ENCODE measurements around the gene AKNA.

Gene AKNA

GRCh38 chr9:114339130-114339908, 48.5 kb downstream of the AKNA start:
- H3K4me3 ChIP-seq: no peak overlapping the region
- TF ChIP-seq CTCF (IDR thresholded peaks at IDR 0.05): peak; percentile 74 to 85
- H3K36me3 ChIP-seq: peaks cover 67 to 94% (median 86%) of the 10 kb centered on the region in 3 donors
- DNase-seq: no peak
- no peak overlapping the region for H3K27ac ChIP-seq
- H3K27me3 ChIP-seq: no peaks in the 10 kb centered on the region
- no peaks in the 10 kb centered on the region for H3K4me1 ChIP-seq
- H3K9me3 ChIP-seq: no peaks in the 10 kb centered on the region
- intact Hi-C loops (cut with DNase I; ENCODE audit: low total_unique reads): no loop called here

GRCh38 chr9:114338187-114338586, 49.6 kb downstream of the AKNA start:
- intact Hi-C loops (cut with DNase I; ENCODE audit: low total_unique reads): no loop called here
- H3K9me3 ChIP-seq: no peaks in the 10 kb centered on the region
- no peak overlapping the region for H3K4me3 ChIP-seq
- TF ChIP-seq CTCF (IDR thresholded peaks at IDR 0.05): no peak
- no peak overlapping the region for H3K27ac ChIP-seq
- H3K27me3 ChIP-seq: no peaks in the 10 kb centered on the region
- no peaks in the 10 kb centered on the region for H3K4me1 ChIP-seq
- peaks cover 56 to 83% (median 75%) of the 10 kb centered on the region in 3 donors for H3K36me3 ChIP-seq
- DNase-seq: no peak

- TF ChIP-seq CTCF (IDR thresholded peaks at IDR 0.05): no peak
- Histone ChIP-seq H3K27ac (no peak overlapping the region), H3K27me3 (no peaks in the 10 kb centered on the region), H3K36me3 (peaks cover 42 to 69% (median 62%) of the 10 kb centered on the region in 3 donors), H3K4me1 (no peaks in the 10 kb centered on the region), H3K4me3 (no peak overlapping the region), H3K9me3 (no peaks in the 10 kb centered on the region)
- DNase-seq: no peak
- intact Hi-C loops (cut with DNase I; ENCODE audit: low total_unique reads): no loop called here
Observed at GRCh38 chr9:114336699-114337395, 50.9 kb downstream of the AKNA start.

- no peak for DNase-seq
- H3K9me3 ChIP-seq: no peaks in the 10 kb centered on the region
- H3K27me3 ChIP-seq: no peaks in the 10 kb centered on the region
- peaks cover 36 to 62% (median 55%) of the 10 kb centered on the region in 3 donors for H3K36me3 ChIP-seq
- no peak overlapping the region for H3K4me3 ChIP-seq
- intact Hi-C loops (cut with DNase I; ENCODE audit: low total_unique reads): no loop called here
- no peak overlapping the region for H3K27ac ChIP-seq
- H3K4me1 ChIP-seq: no peaks in the 10 kb centered on the region
- no peak for TF ChIP-seq CTCF (IDR thresholded peaks at IDR 0.05)
Observed at GRCh38 chr9:114336157-114336556, 51.6 kb downstream of the AKNA start.

- Histone ChIP-seq H3K4me3 (no peak overlapping the region), H3K36me3 (peaks cover 31 to 58% (median 51%) of the 10 kb centered on the region in 3 donors), H3K27me3 (no peaks in the 10 kb centered on the region), H3K9me3 (no peaks in the 10 kb centered on the region), H3K27ac (no peak overlapping the region), H3K4me1 (no peaks in the 10 kb centered on the region)
- intact Hi-C loops (cut with DNase I; ENCODE audit: low total_unique reads): no loop called here
- DNase-seq: no peak
- TF ChIP-seq CTCF (IDR thresholded peaks at IDR 0.05): no peak
Observed at GRCh38 chr9:114335745-114336144, 52.0 kb downstream of the AKNA start.

All from tibial artery (tissue), 4 donors.